Suprapubic skin (tissue), 4 donors: ENCODE measurements around the gene HACD2. TPM values are rescaled to one million over a fixed set of nuclear protein-coding genes. Genes with fewer than 3 reads are reported as not detected.

Experiments used
- DNase-seq, 2 donors: peaks; one replicate each; pipeline ENCODE4 v3.0.0-alpha.2; 2019; ENCODE audit warnings: low spot score in 2 of 2
- H3K27ac ChIP-seq: fragments of 200-600 bp; sonication (generic); one replicate; pipeline ENCODE4 v1.5.1; 2019
- H3K27me3 ChIP-seq: fragments of 200-600 bp; sonication (generic); one replicate; pipeline ENCODE4 v1.5.1; 2019
- H3K36me3 ChIP-seq: fragments of 200-600 bp; sonication (generic); one replicate; pipeline ENCODE4 v1.5.1; 2019
- H3K4me1 ChIP-seq: fragments of 200-600 bp; sonication (generic); one replicate; pipeline ENCODE4 v1.5.1; 2019
- H3K4me3 ChIP-seq: fragments of 200-600 bp; sonication (generic); one replicate; pipeline ENCODE4 v1.5.1; 2019; ENCODE audit warnings: mild to moderate bottlenecking
- H3K9me3 ChIP-seq: fragments of 200-600 bp; sonication (generic); one replicate; pipeline ENCODE4 v1.5.1; 2019
- CTCF ChIP-seq, 2 donors: fragments of 200-600 bp in 1 of 2; fragments of 450-650 bp in 1 of 2; sonication (generic) in 1 of 2; IDR thresholded peaks; one replicate each; pipeline ENCODE4 v1.5.1; 2016 to 2019; ENCODE audit warnings: antibody characterized with exemption in 2 of 2, mild to moderate bottlenecking in 1 of 2, moderate library complexity in 1 of 2
- EP300 ChIP-seq: sonication (generic); formaldehyde crosslinking; IDR thresholded peaks from one replicate; pipeline ENCODE4 v1.6.1; 2017; ENCODE audit warnings: antibody characterized with exemption
- POLR2A ChIP-seq, 2 donors: fragments of 450-650 bp; IDR thresholded peaks; one replicate each; pipeline ENCODE4 v1.6.1; 2017; ENCODE audit warnings: antibody characterized with exemption in 2 of 2, mild to moderate bottlenecking in 2 of 2, moderate library complexity in 2 of 2
- POLR2AphosphoS5 ChIP-seq, 3 donors: sonication (generic); formaldehyde crosslinking; IDR thresholded peaks; one replicate each; pipeline ENCODE4 v1.6.1; 2017; ENCODE audit warnings: antibody characterized with exemption in 3 of 3
- WGBS: methylation state at CpG from one replicate; pipeline ENCODE4 v1.1.5; 2018; 5-methylcytosine and 5-hydroxymethylcytosine counted together
- total RNA-seq, 4 donors: library from RNA; depleted of rRNA; stranded (reverse); fragments of >200 nt; gene quantifications; one replicate each; pipeline ENCODE4 v1.1.0, GENCODE V29; 2016

The HACD2 gene
- total RNA-seq, 4 donors from 2014 or later: 38.5 to 76.3 (median 52.6) TPM

GRCh38 chr3:123590685-123591450 lies 6.0 kb upstream of the HACD2 start:
- Histone ChIP-seq H3K36me3 (no peaks in the 10 kb centered on the region), H3K4me1 (peaks cover 22% of the 10 kb centered on the region), H3K27ac (no peak overlapping the region), H3K27me3 (no peaks in the 10 kb centered on the region), H3K4me3 (no peak overlapping the region), H3K9me3 (peaks cover 3% of the 10 kb centered on the region)
- WGBS: 97% methylated on average over 3 of the region's 3 CpGs
- no peak for DNase-seq
- TF ChIP-seq CTCF (IDR thresholded peaks at IDR 0.05): no peak
- TF ChIP-seq POLR2A (IDR thresholded peaks at IDR 0.05): no peak
- TF ChIP-seq EP300: no peak
- TF ChIP-seq POLR2AphosphoS5 (IDR thresholded peaks at IDR 0.05): no peak

GRCh38 chr3:123587401-123587800 lies 2.5 kb upstream of the HACD2 start:
- Histone ChIP-seq H3K9me3 (peaks cover 3% of the 10 kb centered on the region), H3K36me3 (no peaks in the 10 kb centered on the region), H3K4me1 (peaks cover 43% of the 10 kb centered on the region), H3K27me3 (no peaks in the 10 kb centered on the region), H3K4me3 (no peak overlapping the region), H3K27ac (no peak overlapping the region)
- no peak for DNase-seq
- no peak for TF ChIP-seq POLR2A (IDR thresholded peaks at IDR 0.05)
- no peak for TF ChIP-seq EP300
- TF ChIP-seq POLR2AphosphoS5 (IDR thresholded peaks at IDR 0.05): no peak
- TF ChIP-seq CTCF (IDR thresholded peaks at IDR 0.05): no peak
- WGBS: 78% methylated on average over 2 of the region's 2 CpGs

GRCh38 chr3:123586968-123587367 lies 2.1 kb upstream of the HACD2 start:
- 62% methylated on average over 2 of the region's 2 CpGs for WGBS
- Histone ChIP-seq H3K4me3 (no peak overlapping the region), H3K4me1 (peaks cover 44% of the 10 kb centered on the region), H3K36me3 (no peaks in the 10 kb centered on the region), H3K27ac (peak overlapping the region; percentile 85), H3K9me3 (peaks cover 3% of the 10 kb centered on the region), H3K27me3 (no peaks in the 10 kb centered on the region)
- TF ChIP-seq POLR2A (IDR thresholded peaks at IDR 0.05): no peak
- TF ChIP-seq EP300: no peak
- no peak for TF ChIP-seq CTCF (IDR thresholded peaks at IDR 0.05)
- no peak for TF ChIP-seq POLR2AphosphoS5 (IDR thresholded peaks at IDR 0.05)
- no peak for DNase-seq

GRCh38 chr3:123586131-123586530 lies 1.3 kb upstream of the HACD2 start:
- 8% methylated on average over 10 of the region's 10 CpGs for WGBS
- TF ChIP-seq CTCF (IDR thresholded peaks at IDR 0.05) (no peak), EP300 (no peak), POLR2AphosphoS5 (IDR thresholded peaks at IDR 0.05) (no peak), POLR2A (IDR thresholded peaks at IDR 0.05) (no peak)
- Histone ChIP-seq H3K9me3 (peaks cover 3% of the 10 kb centered on the region), H3K27me3 (no peaks in the 10 kb centered on the region), H3K4me3 (peak overlapping the region; percentile 94), H3K4me1 (peaks cover 44% of the 10 kb centered on the region), H3K27ac (peak overlapping the region; percentile 85), H3K36me3 (peaks cover 1% of the 10 kb centered on the region)
- no peak for DNase-seq

GRCh38 chr3:123584284-123584987 lies 417 bp downstream of the HACD2 start:
- H3K4me3 ChIP-seq: peak overlapping the region; percentile 94
- WGBS: 0% methylated on average over 7 of the region's 65 CpGs
- no peak for TF ChIP-seq POLR2A (IDR thresholded peaks at IDR 0.05)
- no peak for TF ChIP-seq EP300
- no peak for TF ChIP-seq POLR2AphosphoS5 (IDR thresholded peaks at IDR 0.05)
- TF ChIP-seq CTCF (IDR thresholded peaks at IDR 0.05): peak in 1 of 2 donors; percentile 12
- peak overlapping the region; percentile 85 for H3K27ac ChIP-seq
- H3K4me1 ChIP-seq: peaks cover 44% of the 10 kb centered on the region
- peaks cover 11% of the 10 kb centered on the region for H3K36me3 ChIP-seq
- peak; percentile 72 to 79 for DNase-seq
- no peaks in the 10 kb centered on the region for H3K27me3 ChIP-seq
- no peaks in the 10 kb centered on the region for H3K9me3 ChIP-seq
